Activated CD4-positive, alpha-beta T cell treated with anti-CD3 and anti-CD28 coated beads, Interleukin-2, Interleukin-4, amounts not matched to agents 100 ng/mL and 50 ng/mL, durations not matched to agents 16 hours and 8 hours (primary cell): ENCODE measurements around the gene SPSB3.

ENCODE experiments used
- DNase-seq: peaks from one replicate; pipeline ENCODE4 v3.0.0-alpha.2; 2020; ENCODE audit warnings: low spot score

SPSB3 gene

DNA sequence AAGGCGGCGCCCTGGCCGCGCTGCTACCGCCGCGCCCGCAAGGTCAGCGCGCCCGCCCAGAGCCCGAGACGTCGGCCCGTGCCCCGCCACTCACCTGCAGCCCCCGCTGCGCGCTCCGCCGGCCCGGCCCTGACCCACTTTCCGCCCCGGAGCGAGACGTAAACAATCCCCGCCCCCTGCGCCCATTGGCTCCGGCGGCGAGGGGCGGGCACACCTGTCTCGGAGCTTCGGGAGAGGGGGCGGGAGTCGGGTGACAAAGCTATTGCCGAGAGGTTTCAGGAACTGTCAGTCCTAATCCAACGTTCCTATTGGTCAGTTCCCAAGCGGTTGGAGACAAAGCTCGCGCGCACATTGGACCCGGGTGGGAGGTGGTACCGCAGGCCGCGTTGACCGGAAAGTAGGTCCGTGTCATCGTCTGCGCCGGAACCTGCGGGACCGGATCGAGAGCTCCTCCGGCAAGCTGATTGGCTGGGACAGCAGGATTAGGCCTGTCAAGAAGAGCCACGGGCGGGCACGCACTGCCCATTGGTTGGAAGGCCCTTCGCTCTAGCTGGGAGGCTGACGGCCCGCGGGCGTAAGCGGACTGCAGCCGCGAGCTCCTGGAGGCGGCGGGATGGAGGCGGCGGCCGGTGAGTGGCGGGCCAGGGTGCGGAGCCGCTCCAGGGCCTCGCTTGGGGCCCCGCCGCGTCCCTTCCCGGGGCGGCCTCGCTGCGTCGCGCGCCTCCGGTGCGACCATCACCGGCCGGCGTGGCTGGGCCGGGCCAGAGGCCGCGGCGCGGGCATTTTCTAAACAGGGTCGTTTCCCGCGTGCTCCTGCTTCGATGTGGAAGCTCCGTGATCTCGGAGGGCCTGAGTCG lies at the start of gene SPSB3, which contains the start of gene NUBP2:
SPSB3 (minus strand) TSS at position 164 of the 857 bp plus-strand sequence. CDS start 1,088 bp downstream, outside the sequence.
NUBP2 (plus strand) TSS at position 553 of the 857 bp plus-strand sequence; CDS start at position 614, 61 bp downstream.
- DNase-seq, result peak; percentile 100

DNA sequence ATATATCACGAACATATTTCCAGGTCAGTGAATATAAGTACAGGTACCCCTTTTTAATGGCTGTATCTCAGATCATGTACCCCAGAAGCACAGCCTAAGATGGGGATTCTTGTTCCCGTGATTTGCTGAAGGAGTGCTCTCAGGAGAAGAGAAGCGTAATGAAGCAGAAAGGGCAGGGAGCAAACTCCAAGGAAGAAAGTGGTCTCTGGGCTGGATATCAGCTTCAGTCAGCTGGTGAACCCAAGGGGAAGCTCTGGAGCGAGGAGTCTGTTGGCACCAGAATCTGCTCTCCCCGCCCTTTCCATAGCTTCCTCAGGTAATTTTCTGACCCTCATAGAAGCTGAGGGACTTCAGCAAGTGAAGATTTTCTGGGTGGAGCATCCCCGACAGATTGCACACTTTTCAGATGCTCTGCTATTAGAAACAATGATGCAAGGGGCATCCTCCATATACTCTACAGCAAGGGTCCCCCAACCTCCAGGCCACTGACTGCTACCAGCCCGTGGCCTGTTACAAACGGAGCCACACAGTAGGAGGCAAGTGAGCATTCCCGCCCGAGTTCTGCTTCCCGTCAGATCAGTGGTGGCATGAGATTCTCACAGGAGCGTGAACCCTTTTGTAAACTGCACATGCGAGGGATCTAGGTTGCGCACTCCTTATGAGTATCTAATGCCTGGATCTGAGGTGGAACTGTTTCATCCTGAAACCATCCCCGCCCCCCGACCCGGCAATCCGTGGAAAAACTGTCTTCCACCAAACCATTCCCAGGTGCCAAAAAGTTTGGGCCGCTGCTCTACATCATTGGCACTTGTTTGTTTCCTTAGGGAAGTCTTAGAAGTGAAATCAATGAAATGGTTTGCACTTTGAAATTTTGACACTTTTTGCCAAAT lies 49.1 kb upstream of the SPSB3 start:
- no peak for DNase-seq

DNA sequence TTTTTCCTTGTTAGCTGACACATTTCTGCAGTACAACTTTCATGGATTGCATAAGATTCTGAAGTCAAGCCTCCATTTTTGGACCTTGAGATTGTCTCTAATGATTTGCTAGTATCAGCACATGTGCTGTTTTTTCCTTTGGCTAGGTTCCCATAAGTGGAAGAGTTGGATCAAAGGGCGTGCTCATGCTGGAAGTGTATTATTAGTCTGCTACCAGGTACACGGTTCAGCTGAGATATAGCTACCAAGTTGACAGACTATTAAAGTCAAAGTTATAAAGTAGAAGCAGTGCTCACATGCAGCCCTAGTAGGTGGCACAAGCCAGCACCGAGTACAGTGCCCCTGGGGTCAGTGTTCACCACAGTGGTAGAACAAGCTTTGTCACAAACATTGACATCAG lies 47.8 kb upstream of the SPSB3 start:
- DNase-seq, result no peak

DNA sequence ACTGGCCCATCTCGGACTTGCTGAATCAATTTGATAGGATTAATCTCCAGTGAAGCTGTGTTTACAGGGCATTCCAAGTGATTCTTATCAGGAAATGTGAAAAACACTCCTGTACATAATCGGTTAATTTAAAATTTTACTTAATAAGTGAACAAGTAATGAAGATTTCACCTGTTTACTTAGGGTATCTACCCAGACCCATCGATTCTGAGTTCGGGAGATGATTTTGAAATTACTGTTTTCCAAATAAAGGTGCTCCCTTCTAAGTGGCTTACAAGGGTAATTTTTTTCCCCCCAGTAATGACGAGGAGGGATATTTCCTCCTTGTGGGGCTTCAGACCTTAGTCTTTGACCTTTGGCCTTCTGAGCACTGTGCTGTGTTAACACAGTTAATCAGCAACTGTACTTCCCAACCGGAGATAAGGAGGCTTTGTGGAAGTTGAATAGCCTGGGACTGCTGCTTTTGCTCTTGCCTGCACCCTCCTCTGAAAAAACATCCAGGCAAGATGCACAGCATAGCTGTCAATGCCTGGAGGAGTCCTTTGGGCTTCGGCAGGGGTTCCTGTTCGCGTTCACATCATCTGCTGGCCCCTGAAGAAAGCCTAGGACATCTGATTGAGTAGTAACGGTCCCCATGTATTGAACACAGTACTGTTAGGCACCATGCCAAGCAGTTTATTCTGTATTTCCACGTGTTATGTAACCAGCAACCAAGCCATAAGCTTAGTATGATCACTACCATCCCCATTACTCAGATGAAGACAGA lies 46.5 kb upstream of the SPSB3 start:
- no peak for DNase-seq

DNA sequence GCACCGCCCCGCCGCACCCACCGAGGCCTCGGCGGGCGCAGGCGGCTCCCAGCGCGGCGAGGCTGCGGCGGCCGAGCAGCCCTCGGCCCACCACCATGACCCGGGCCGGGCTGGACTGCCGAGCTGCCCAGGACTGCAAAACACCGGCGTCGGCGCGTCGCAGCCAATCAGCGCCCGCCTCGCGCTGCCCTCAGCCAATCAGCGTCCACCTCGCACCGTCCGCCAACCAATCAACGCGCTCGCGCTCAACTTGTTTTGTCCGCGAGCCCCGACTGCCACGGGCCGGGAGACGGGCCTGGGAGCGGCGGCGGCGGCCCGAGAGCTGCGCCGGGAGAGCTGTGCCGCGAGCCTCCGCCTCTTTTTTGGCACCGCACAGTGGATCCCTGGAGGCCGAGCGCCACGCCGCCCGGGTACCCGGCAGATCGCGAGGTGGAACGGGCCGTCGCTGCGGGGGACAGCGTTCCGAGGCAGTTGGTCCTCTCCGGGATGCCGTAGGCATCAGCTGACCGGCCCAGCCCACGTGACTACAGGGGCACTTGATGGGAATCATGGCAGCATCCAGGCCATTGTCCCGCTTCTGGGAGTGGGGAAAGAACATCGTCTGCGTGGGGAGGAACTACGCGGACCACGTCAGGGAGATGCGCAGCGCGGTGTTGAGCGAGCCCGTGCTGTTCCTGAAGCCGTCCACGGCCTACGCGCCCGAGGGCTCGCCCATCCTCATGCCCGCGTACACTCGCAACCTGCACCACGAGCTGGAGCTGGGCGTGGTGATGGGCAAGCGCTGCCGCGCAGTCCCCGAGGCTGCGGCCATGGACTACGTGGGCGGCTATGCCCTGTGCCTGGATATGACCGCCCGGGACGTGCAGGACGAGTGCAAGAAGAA lies 44.6 kb upstream of the SPSB3 start, which contains the start of the genes FAHD1 and HAGH:
FAHD1 (plus strand) TSS at position 516 of the 883 bp plus-strand sequence; CDS start at position 549, 33 bp downstream.
HAGH (minus strand) TSS at position 135 of the 883 bp plus-strand sequence; CDS start at position 97, 38 bp downstream.
- DNase-seq, result peak; percentile 91

DNA sequence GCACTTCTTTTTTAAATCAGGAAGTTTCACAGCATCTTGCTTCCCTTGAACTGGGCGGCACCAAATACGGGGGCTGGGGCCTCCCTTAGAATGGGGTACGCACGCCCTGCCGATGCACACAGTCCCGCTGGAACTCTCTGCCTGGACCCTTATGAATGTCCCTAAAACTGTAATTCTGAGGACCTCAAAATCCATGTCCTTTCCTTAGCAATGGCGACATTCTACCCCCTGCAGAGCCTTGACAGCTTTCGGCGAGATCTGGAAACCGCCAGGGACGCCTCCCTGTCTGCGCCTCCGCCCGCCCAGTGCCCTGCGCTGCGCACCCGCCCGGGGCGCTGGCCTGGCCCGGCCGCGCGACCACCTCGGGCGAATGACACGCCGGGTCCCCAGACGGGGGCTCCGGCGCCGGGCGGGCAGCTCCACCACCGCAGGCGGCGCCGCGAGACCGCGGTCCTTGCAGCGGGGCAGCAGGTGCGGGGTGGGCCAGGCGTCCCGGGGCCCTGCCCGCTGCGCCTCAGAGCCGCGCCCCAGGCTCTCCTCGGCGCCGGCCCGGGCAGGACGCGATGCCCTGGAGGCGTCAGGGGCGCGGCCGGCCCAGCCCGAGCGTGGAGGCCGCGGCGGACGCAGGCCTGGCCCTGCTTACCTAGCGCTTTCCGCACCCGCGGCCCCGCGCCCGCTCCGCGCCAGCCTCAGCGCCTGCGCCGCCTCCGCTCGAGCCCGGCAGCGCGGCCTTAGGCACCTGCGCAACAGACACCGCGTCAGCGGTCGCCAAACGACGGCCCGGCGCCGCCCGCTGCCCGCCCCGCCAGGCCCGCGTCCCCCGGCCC lies 43.7 kb upstream of the SPSB3 start:
- peak; percentile 48 for DNase-seq

DNA sequence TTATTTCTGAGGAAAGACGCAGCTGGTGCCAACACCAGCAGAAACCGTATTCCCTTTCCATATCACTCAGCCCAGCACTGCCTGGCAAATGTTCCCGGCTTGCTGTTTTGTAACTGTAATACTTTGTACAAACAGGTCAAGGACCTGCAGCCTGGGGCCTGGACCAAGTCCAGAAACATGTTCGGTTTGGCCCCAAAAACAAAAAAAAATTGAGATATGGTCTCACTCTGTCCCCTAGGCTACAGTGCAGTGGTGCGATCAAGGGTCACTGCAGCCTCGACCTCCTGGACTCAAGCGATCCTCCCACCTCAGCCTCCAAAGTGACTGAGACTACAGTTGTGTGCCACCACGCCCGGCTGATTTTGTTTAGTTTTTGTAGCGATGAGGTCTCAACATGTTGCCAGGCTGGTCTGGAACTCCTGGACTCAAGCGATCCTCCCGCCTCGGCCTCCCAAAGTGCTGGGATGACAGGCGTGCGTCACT lies 43.1 kb upstream of the SPSB3 start:
- no peak for DNase-seq

DNA sequence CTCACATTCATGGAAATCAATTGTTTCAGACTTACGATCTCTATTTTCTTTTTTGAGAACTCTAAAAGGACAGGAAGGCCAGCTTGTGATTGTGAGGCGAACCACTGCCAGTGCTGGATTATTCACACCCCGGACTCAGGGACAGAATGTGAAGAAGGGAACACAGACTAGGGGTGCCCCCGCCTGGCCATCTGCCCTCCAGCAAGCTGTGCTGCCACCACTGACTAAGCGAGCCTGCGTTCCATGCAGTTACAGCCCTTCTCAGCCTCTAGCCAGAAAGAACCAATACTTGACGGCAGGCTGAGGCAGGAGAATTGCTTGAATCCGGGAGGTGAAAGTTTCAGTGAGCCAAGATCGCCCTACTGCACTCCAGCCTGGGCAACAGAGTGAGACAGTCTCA lies 41.5 kb upstream of the SPSB3 start:
- DNase-seq, result no peak

DNA sequence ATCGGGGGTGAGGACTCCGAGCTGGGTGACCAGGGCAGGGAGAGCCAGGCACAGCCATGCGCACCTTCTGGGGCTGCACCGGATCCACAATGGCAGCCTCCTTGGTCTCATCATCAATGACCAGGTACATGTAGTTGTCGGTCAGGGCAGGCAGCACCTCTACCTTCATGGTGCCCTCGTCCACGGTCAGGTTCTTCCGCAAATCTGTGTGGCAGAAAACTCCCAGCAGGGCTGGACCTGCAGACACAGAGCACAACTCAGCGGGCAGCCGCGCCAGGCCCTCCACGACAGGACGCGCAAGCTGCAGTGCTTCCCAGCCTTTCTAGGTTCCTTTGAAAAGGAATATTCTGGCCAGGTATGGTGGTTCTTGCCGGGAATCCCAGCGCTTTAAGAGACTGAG lies 40.4 kb upstream of the SPSB3 start:
- no peak for DNase-seq

DNA sequence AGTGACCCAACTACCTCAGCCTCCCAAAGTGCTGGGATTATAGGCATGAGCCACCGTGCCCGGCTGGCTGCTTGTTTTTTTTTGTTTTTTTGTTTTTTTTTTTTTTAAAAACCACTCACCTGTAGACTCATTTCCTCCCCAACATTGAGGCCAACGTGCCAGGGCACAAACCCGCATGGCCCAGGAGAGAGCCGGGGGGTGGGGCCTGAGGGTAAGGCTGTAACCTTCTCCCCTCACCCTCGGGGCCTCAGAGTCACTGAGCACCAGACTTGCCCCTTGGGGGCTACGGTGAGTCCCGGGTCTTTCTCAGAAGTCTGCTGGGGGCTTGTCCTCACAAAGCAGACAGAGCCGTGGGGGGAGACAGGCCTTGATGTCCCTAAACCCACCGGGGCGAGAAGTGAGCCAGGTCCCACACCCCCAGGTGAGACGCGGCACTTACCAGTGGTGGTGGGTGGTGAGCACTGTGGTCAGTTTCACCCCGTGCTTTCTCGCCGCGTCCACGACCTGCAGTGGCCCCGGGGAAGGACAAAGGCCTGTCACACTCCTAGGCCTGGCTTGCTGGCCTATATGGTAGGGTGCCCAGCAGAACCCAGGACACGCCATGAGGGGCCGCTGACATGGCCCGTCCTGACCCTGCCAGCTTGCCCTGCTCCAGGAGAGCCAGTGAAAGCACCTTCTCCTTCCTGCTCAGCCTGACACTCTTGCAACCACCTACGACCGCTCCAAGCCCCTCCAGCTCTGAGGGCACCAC lies 39.7 kb upstream of the SPSB3 start:
- no peak for DNase-seq

DNA sequence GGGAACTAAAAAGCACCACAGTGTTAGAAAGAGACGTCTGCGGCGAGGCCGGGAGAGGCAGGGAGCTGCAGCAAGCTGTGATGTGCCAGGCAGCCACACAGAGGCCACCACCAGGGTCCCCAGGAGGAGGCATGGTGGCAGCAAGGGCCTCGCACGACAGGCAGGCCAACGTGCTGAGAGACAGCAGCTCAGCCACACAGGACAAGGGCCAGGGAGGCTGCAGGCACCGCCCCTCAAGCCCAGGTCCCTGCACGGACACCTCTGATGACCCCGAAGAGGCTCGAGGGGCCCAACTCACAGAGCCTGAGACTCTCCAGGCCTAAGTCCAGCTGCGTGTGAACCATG lies 38.5 kb upstream of the SPSB3 start:
- DNase-seq, result no peak

DNA sequence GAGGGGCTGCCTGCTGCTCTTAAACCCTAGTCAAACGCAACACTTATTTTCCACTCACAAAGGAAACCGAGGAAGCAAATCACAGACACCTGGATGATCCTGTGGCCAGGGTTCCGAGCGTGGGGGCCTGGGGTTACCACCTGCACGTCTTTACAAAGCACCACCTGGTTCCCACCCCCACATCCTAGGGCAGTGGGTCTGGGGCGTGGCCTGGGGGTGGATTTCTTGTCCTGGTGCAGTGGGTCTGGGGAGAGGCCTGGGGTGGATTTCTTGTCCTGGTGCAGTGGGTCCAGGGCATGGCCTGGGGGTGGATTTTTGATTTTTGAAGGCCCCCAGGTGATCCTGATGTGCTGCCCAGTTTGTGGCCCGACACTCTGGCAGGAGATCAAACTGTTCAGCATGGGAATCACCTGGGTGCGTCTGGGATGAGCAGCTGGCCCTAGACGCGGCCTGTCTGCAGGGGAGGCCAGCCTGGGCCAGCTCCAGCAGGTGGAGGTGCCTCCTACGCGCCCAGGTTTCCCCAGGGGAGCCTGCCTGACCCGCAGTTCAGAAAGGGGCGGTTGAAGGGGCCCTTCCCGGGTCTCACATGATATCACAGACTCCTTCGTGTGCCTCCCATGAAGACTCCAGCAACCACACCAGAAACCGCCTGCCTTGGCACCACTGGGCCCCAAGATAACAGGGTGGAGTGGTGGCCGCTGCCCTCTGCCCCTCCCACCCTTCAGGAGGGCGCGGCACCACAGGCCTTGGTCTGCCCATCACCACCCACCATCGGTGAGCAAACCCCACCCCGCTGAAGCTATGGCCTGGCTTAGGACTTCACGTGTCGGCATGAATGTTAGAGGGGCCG lies 38.0 kb upstream of the SPSB3 start:
- DNase-seq, result no peak

DNA sequence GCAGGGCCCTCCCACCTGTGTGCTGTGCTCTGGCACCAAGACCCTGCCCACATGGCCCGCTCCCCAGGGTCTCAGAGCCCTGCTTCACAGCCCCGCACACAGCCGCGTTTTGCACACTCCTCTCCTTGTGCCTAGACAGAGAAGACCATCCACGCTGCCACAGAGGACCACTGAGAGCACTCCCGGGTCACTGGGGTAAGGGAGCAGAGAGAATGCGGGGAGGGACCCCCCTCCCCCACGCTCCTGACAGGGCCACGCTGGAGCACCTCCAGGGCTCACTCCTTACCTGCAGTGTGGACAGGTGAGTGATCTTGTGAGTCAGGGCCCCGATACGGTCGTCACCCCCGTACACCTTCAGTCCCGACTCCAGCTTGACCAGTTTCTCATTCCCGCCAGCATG lies 37.2 kb upstream of the SPSB3 start:
- DNase-seq, result no peak

DNA sequence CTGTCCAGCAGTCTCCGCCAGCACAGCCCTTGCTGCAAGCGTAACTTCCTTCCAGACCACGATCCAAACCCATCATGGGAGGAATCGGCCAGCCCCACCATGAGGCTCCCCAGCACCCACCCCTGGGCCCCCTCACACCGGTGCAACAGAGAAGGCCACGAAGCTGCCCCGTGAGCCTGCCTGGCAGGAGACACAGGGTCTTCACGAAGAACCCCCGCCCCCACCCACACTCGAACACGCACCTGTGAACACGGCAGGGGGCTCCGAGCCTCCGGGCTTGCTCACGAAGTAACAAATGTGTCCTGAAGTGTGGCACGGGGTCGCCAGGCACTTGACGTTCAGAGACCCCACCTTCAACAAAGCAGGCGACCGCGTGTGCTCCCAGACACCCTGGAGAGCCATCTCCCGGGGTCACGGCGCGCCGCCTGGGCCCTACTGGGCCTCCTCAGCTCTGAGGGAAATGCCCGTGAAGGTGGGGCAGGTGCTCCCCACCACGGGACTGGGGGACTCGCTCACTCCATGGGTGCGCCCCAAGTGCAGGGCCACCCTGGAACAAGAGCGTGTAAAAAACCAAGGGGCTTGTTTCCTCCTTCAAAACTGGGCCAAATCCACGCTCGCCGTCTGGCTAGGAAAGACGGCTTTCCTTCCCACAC lies 36.6 kb upstream of the SPSB3 start:
- DNase-seq, result no peak

DNA sequence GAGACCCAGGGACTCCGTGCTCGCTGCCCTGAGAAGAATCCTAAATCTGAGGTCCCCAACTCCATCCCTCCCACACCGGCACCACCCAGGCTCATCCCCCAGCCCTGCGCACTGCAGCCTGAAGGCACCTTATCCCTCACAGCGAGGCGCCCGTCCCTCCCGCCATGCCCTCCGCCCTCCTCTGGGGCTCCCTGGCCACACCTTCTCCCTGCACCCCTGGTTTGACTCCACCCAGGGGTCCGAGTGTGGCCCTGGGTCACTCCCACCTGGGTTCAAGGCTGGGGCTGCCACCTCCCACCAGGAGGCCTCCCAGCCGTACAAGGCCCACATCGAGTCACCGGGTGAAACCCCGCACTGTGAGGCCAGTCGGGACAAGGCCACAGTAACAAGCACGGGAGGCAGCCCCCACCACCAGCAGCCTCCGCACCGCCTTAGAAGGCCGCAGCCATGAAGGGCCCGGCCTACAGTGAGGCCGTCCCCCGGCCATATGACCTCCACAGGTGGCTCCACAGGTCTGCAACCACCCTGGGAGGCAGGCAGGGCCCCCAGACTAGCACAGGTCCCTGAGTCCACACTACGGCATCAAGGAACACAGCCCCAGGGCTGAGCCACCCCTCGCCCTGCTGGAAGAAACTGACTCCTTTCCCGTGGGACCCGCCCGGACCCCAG lies 36.0 kb upstream of the SPSB3 start:
- no peak for DNase-seq

DNA sequence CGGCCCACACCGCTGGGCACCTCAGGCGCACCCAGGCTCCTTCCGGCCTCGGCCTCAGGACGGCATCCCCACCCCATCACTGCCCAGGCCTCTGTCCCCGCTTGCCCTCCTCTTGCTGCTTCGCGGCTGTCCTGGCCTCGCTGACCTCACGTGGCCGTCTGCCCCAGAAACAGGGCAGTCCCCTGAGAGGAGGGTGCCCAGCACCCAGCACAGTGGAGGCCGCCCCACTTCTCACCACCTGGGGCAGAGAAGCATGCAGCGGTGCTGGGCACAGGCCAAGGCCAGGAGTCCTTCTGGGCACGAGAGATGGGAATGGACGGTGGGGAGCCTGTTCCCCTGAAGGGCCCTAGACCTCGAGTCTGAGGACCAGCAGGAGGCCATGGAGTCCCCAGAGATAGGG lies 35.3 kb upstream of the SPSB3 start:
- no peak for DNase-seq

DNA sequence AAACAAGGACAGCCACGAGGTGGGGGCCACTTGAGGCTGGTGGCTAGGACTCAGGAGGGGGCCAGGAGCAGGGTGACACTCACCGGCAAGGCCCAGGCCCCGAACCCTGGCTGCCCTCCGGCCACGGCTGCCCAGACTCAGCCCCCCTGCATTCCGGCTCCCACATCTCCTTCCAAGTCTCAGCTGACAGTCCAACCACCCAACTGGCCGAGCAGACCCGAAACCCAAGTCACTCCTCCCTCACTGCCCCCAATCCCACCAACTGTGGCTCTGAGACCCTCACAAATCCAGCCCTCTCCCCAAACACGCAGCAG lies 34.9 kb upstream of the SPSB3 start:
- no peak for DNase-seq
